ENCODE data around the gene DLGAP3.

The DLGAP3 gene

GRCh38 chr1:34928699-34929496 is 552 bp downstream of the DLGAP3 start:
- DNase-seq = no peak

- no peak for DNase-seq
Measured at GRCh38 chr1:34928066-34928696, 1.3 kb downstream of the DLGAP3 start.

GRCh38 chr1:34927316-34927715 is 2.1 kb downstream of the DLGAP3 start:
- no peak for DNase-seq

GRCh38 chr1:34926894-34927293 is 2.6 kb downstream of the DLGAP3 start:
- no peak for DNase-seq

- DNase-seq = no peak
Measured at GRCh38 chr1:34926156-34926555, 3.3 kb downstream of the DLGAP3 start.

- DNase-seq = no peak
Measured at GRCh38 chr1:34925730-34926129, 3.7 kb downstream of the DLGAP3 start.

GRCh38 chr1:34924759-34925555 is 4.5 kb downstream of the DLGAP3 start:
- DNase-seq = no peak

GRCh38 chr1:34923490-34923889 is 6.0 kb downstream of the DLGAP3 start:
- no peak for DNase-seq

- no peak for DNase-seq
Measured at GRCh38 chr1:34918977-34919561, 10.4 kb downstream of the DLGAP3 start.

- no peak for DNase-seq
Measured at GRCh38 chr1:34918386-34918976, 11.0 kb downstream of the DLGAP3 start.

GRCh38 chr1:34917017-34917416 is 12.4 kb downstream of the DLGAP3 start:
- DNase-seq = no peak

GRCh38 chr1:34916104-34916503 is 13.3 kb downstream of the DLGAP3 start:
- no peak for DNase-seq

GRCh38 chr1:34915521-34915920 is 13.9 kb downstream of the DLGAP3 start:
- no peak for DNase-seq

- DNase-seq = no peak
Measured at GRCh38 chr1:34914958-34915357, 14.5 kb downstream of the DLGAP3 start.

GRCh38 chr1:34911465-34911864 is 18.0 kb downstream of the DLGAP3 start:
- no peak for DNase-seq

GRCh38 chr1:34910425-34910824 is 19.0 kb downstream of the DLGAP3 start:
- no peak for DNase-seq

GRCh38 chr1:34908369-34908768 is 21.1 kb downstream of the DLGAP3 start:
- no peak for DNase-seq

GRCh38 chr1:34907487-34908090 is 21.9 kb downstream of the DLGAP3 start:
- DNase-seq = no peak

- DNase-seq = no peak
Measured at GRCh38 chr1:34906756-34907155, 22.7 kb downstream of the DLGAP3 start.

- DNase-seq = no peak
Measured at GRCh38 chr1:34906222-34906621, 23.2 kb downstream of the DLGAP3 start.

- DNase-seq = no peak
Measured at GRCh38 chr1:34905098-34905459, 24.4 kb downstream of the DLGAP3 start.

- no peak for DNase-seq
Measured at GRCh38 chr1:34904236-34905097, 25.0 kb downstream of the DLGAP3 start.

Measured in activated effector memory CD4-positive, alpha-beta T cell treated with Interleukin-2 at 50 U/mL for 16 hours (primary cell).